Measurements from ENCODE around the gene MRNIP.

MRNIP gene

DNA sequence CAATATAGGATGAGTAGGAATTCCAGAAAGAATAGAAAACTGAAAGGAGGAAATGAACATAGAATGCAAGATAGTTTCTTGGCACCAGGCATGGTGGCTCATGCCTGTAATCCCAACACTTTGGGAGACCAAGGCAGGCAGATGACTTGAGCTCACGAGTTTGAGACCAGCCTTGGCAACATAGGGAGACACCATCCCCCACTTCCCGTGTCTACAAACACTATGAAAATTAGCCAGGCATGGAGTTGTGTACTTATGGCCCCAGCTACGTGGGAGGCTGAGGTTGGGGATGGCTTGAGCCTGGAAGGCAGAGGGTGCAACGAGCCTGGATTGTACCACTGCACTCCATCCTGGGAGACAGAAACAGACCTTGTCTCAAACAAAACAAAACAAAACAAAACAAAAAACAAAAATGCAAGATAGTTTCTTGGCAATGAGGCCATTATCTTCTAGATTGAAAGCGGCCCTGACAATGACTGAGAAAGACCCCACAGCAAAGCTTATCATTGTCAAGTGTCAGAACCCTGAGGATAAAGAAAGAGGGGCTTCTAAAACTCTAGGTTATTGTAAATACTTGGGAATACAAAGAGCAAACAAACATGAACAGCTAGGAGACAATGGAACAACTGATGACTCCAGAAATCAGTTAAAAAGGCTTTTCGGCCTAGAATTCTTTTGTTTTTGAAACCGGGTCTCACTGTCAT, 28.7 kb downstream of the MRNIP start:
- Histone ChIP-seq H3K36me3 (ENCODE audit: control insufficient read depth, insufficient read depth, low read length) (peaks cover 45% of the 10 kb centered on the region), H3K9ac (ENCODE audit: low read length) (no peak overlapping the region), H3K4me3 (ENCODE audit: low read length) (no peak overlapping the region), H3K27me3 (ENCODE audit: control insufficient read depth, insufficient read depth, low read length) (no peaks in the 10 kb centered on the region), H3K4me1 (ENCODE audit: control insufficient read depth, insufficient read depth, low read length) (peaks cover 7% of the 10 kb centered on the region), H3K9me3 (ENCODE audit: control insufficient read depth, low read length) (no peaks in the 10 kb centered on the region)

DNA sequence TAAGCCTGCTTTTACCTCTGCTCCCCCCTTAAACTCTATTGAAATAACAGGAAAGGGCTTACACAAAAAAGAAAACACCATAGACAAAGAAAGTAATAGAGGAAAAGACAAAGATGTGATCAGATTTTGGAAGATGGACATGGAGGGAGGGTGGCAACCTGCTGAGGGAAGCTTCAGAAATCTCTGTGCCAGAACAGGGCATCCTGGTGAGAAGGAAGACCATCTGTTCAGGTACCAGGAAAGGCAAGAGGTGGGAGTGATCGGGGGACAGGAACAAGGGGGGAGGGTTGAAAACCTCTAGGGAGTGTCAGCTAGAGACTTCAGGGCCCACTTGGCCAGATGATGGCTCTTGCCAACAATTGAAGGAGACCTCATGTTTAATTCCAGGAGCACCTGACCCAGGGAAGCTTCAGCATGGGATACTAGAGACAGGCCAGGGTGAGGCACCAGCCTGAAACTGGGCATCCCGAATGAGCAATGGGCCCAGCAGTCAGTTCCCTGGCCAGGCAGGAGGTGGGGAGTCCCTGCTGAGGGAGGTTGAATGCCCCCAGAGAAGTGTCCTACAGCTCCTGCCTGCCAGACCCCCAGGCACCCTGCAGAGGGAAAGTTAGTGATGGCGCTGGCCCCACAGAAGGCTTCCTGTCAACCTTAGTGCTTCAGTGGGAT, 29.7 kb downstream of the MRNIP start:
- Histone ChIP-seq H3K9ac (ENCODE audit: low read length) (peak overlapping the region; percentile 14), H3K27me3 (ENCODE audit: control insufficient read depth, insufficient read depth, low read length) (no peaks in the 10 kb centered on the region), H3K36me3 (ENCODE audit: control insufficient read depth, insufficient read depth, low read length) (peaks cover 44% of the 10 kb centered on the region), H3K4me1 (ENCODE audit: control insufficient read depth, insufficient read depth, low read length) (peaks cover 17% of the 10 kb centered on the region), H3K9me3 (ENCODE audit: control insufficient read depth, low read length) (no peaks in the 10 kb centered on the region), H3K4me3 (ENCODE audit: low read length) (no peak overlapping the region)

DNA sequence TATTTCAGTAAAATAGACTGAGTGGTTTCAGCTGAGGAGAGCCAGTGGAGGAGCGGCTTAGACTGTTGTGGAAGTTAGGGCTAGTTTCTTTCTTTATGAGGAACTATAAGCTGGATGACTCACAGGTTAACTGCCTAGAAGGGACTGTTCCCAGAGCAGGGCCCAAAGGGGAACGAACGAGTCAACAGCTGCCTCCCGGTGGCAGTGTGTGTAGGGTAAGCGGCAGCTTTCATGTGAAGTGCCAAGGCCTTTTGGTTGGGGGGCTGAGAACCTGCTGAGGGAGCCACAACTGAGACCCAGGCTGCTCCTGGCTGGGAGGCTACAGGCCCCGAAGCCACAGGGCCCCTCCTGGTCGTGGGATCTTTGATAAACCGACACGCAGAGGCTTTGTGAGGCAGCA, 30.9 kb downstream of the MRNIP start:
- H3K9ac ChIP-seq (ENCODE audit: low read length), result no peak overlapping the region
- no peaks in the 10 kb centered on the region for H3K27me3 ChIP-seq (ENCODE audit: control insufficient read depth, insufficient read depth, low read length)
- H3K4me1 ChIP-seq (ENCODE audit: control insufficient read depth, insufficient read depth, low read length), result peaks cover 29% of the 10 kb centered on the region
- H3K4me3 ChIP-seq (ENCODE audit: low read length), result no peak overlapping the region
- peaks cover 34% of the 10 kb centered on the region for H3K36me3 ChIP-seq (ENCODE audit: control insufficient read depth, insufficient read depth, low read length)
- H3K9me3 ChIP-seq (ENCODE audit: control insufficient read depth, low read length), result no peaks in the 10 kb centered on the region

DNA sequence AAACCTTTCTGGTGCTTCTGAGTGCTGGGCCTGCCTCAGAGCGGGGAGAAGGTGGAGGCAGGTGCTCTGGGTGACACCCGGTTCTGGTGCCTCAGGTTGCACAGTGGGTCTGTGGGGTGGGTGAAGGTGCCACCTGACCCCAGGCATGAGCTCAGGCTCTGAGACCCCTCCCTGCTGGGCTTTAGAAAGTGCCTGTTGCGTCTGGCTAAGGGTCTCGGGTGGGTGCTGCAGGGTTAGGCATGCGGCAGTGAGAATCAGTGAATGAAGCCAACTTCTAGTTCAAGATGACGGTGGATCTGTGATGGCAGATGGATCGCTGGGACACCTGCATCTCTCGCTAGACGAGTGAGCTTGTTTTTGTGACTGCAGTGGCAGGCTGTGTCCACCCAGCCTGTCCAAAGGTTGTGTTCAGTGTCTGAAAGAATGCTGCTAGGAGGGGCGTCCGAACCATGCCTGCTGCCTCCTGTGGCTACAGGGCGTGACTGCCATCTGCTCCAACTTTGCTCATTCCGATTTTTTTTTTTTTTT, 32.9 kb downstream of the MRNIP start:
- H3K27me3 ChIP-seq (ENCODE audit: control insufficient read depth, insufficient read depth, low read length), result no peaks in the 10 kb centered on the region
- no peak overlapping the region for H3K4me3 ChIP-seq (ENCODE audit: low read length)
- H3K9me3 ChIP-seq (ENCODE audit: control insufficient read depth, low read length), result no peaks in the 10 kb centered on the region
- H3K9ac ChIP-seq (ENCODE audit: low read length), result no peak overlapping the region
- peaks cover 21% of the 10 kb centered on the region for H3K36me3 ChIP-seq (ENCODE audit: control insufficient read depth, insufficient read depth, low read length)
- H3K4me1 ChIP-seq (ENCODE audit: control insufficient read depth, insufficient read depth, low read length), result peaks cover 37% of the 10 kb centered on the region

DNA sequence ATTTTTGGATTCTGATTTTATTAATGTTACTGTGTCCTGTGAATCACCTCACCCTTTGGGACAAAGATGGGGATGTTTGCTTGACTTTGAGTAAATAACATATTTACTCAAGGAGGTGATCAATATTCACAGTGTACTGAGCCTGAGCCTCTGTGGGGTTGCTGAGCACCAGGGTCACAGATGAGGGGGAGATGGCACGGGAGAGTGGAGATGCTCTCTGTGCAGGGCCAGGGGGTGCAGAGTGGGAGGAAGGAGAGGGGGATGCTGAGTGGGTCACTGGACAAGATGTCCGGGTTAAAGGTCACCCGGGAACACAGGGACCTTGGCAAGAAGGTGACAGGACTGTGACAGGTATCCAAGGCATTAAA, 33.9 kb downstream of the MRNIP start:
- H3K36me3 ChIP-seq (ENCODE audit: control insufficient read depth, insufficient read depth, low read length), result peaks cover 17% of the 10 kb centered on the region
- H3K9ac ChIP-seq (ENCODE audit: low read length), result no peak overlapping the region
- H3K4me1 ChIP-seq (ENCODE audit: control insufficient read depth, insufficient read depth, low read length), result peaks cover 45% of the 10 kb centered on the region
- no peaks in the 10 kb centered on the region for H3K27me3 ChIP-seq (ENCODE audit: control insufficient read depth, insufficient read depth, low read length)
- H3K9me3 ChIP-seq (ENCODE audit: control insufficient read depth, low read length), result no peaks in the 10 kb centered on the region
- H3K4me3 ChIP-seq (ENCODE audit: low read length), result no peak overlapping the region

- no peaks in the 10 kb centered on the region for H3K9me3 ChIP-seq (ENCODE audit: control insufficient read depth, low read length)
- no peaks in the 10 kb centered on the region for H3K27me3 ChIP-seq (ENCODE audit: control insufficient read depth, insufficient read depth, low read length)
- peaks cover 14% of the 10 kb centered on the region for H3K36me3 ChIP-seq (ENCODE audit: control insufficient read depth, insufficient read depth, low read length)
- H3K9ac ChIP-seq (ENCODE audit: low read length), result peak overlapping the region; percentile 32
- peaks cover 51% of the 10 kb centered on the region for H3K4me1 ChIP-seq (ENCODE audit: control insufficient read depth, insufficient read depth, low read length)
- H3K4me3 ChIP-seq (ENCODE audit: low read length), result no peak overlapping the region
These were observed 34.5 kb downstream of the MRNIP start for GRCh38 chr5:179823937-179824744.

- no peaks in the 10 kb centered on the region for H3K27me3 ChIP-seq (ENCODE audit: control insufficient read depth, insufficient read depth, low read length)
- H3K36me3 ChIP-seq (ENCODE audit: control insufficient read depth, insufficient read depth, low read length), result peaks cover 11% of the 10 kb centered on the region
- peak overlapping the region; percentile 57 for H3K4me3 ChIP-seq (ENCODE audit: low read length)
- peak overlapping the region; percentile 97 for H3K9ac ChIP-seq (ENCODE audit: low read length)
- H3K4me1 ChIP-seq (ENCODE audit: control insufficient read depth, insufficient read depth, low read length), result peaks cover 64% of the 10 kb centered on the region
- no peaks in the 10 kb centered on the region for H3K9me3 ChIP-seq (ENCODE audit: control insufficient read depth, low read length)
These were observed 36.1 kb downstream of the MRNIP start for GRCh38 chr5:179822444-179822990.

DNA sequence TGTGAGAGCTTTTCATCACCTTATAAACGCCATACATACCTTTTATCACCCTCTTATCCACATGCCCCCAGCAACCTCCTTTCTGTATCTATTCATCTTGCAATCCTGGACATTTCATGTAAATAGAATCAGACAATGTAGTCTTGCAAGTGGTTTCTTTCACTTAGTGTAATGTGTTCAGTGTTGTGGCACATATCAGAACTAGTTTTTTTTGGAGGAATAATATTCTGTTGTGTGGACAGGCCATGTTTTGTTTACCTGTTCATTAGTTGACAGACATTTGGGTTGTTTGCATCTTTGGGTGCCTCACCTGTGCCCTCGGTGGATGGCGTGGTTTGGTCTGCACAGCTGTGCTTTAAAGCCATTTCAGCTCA, 36.6 kb downstream of the MRNIP start:
- H3K36me3 ChIP-seq (ENCODE audit: control insufficient read depth, insufficient read depth, low read length), result peaks cover 11% of the 10 kb centered on the region

GRCh38 chr5:179821298-179822058, 37.1 kb downstream of the MRNIP start:
- Histone ChIP-seq H3K9ac (ENCODE audit: low read length) (peak overlapping the region; percentile 97), H3K4me3 (ENCODE audit: low read length) (peak overlapping the region; percentile 57), H3K36me3 (ENCODE audit: control insufficient read depth, insufficient read depth, low read length) (peaks cover 11% of the 10 kb centered on the region), H3K9me3 (ENCODE audit: control insufficient read depth, low read length) (no peaks in the 10 kb centered on the region), H3K4me1 (ENCODE audit: control insufficient read depth, insufficient read depth, low read length) (peaks cover 67% of the 10 kb centered on the region), H3K27me3 (ENCODE audit: control insufficient read depth, insufficient read depth, low read length) (no peaks in the 10 kb centered on the region)

More for the DNA sequence above, 36.6 kb downstream of the MRNIP start:
- H3K4me1 ChIP-seq (ENCODE audit: control insufficient read depth, insufficient read depth, low read length), result peaks cover 67% of the 10 kb centered on the region
- H3K27me3 ChIP-seq (ENCODE audit: control insufficient read depth, insufficient read depth, low read length), result no peaks in the 10 kb centered on the region
- no peaks in the 10 kb centered on the region for H3K9me3 ChIP-seq (ENCODE audit: control insufficient read depth, low read length)
- peak overlapping the region; percentile 57 for H3K4me3 ChIP-seq (ENCODE audit: low read length)
- H3K9ac ChIP-seq (ENCODE audit: low read length), result peak overlapping the region; percentile 97

DNA sequence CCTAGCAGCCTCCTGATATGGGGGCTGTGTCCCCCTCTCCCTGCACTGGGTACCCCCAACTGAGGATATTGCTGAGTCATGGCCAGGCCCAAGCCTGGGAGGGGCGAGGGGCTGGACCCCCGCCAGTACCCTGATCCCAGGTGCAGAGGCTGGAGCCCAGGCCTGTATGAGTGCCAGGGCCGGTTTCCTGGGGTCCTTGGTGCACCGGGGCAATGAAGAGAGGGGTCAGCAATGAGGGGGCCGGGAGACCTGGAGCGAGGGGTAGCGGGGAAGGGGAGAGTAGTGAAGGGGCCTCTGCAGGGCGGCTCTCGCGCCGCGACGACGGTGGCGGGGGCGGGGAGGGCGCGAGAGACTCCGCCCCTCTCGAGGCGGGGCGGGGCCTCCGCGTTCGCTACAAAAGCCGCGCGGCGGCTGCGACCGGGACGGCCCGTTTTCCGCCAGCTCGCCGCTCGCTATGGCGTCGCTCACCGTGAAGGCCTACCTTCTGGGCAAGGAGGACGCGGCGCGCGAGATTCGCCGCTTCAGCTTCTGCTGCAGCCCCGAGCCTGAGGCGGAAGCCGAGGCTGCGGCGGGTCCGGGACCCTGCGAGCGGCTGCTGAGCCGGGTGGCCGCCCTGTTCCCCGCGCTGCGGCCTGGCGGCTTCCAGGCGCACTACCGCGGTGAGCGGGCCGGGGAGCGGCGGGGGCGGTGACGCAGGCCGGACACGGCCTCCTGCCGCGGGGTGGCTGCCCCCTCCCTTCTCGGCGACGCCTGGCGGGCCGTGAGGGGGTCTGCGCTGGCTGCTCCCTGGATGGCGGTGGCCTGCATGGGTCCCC, 37.9 kb downstream of the MRNIP start, which contains the start of gene SQSTM1:
Gene SQSTM1, plus strand, starts transcription at position 423 of the 815 bp plus-strand sequence. Its CDS starts 32 bp downstream, at position 455.
- Histone ChIP-seq H3K9me3 (ENCODE audit: control insufficient read depth, low read length) (no peaks in the 10 kb centered on the region), H3K4me1 (ENCODE audit: control insufficient read depth, insufficient read depth, low read length) (peaks cover 65% of the 10 kb centered on the region), H3K4me3 (ENCODE audit: low read length) (peak within 1 kb of the TSS; percentile 57), H3K36me3 (ENCODE audit: control insufficient read depth, insufficient read depth, low read length) (peaks cover 8% of the 10 kb centered on the region), H3K9ac (ENCODE audit: low read length) (peak within 1 kb of the TSS; percentile 97), H3K27me3 (ENCODE audit: control insufficient read depth, insufficient read depth, low read length) (no peaks in the 10 kb centered on the region)

DNA sequence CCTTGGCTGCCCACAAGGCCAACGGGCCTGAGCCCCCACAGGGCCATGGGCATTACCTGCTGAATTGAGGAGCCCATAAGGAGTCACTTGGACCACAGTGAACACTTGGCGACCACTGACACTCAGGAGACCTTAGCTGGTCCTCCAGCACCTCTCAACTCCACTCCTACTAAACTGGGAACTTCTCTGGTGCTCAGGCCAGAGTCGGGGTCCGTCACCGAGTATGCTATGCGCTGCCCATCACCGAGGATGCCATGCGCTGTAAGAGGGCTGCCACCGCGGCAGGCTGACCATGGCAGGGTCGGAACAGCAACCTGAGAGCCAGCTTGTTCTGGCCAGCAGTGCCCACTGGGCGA, 38.5 kb downstream of the MRNIP start:
- Histone ChIP-seq H3K27me3 (ENCODE audit: control insufficient read depth, insufficient read depth, low read length) (no peaks in the 10 kb centered on the region), H3K36me3 (ENCODE audit: control insufficient read depth, insufficient read depth, low read length) (peaks cover 5% of the 10 kb centered on the region), H3K9me3 (ENCODE audit: control insufficient read depth, low read length) (no peaks in the 10 kb centered on the region), H3K4me1 (ENCODE audit: control insufficient read depth, insufficient read depth, low read length) (peaks cover 62% of the 10 kb centered on the region), H3K4me3 (ENCODE audit: low read length) (peak overlapping the region; percentile 57), H3K9ac (ENCODE audit: low read length) (peak overlapping the region; percentile 97)

Measured in mucosa of stomach (tissue), 1 donor.